ENCODE data around the gene U2SURP. TPM values are rescaled to one million over a fixed set of nuclear protein-coding genes. Genes with fewer than 3 reads are reported as not detected.
"Not testable (repeated sequence)": the region's sequence is repeated elsewhere in the genome, so short reads cannot be mapped to it uniquely, and the experiment has no call there.

Gene U2SURP
- total RNA-seq, 1 donor from 2014 or later: 105 TPM

GRCh38 chr3:142982038-142982773 lies 19.2 kb upstream of the U2SURP start:
- DNase-seq: no peak
- H3K4me3 Mint-ChIP-seq (ENCODE audit: unreplicated experiment): no peak overlapping the region
- H3K27ac Mint-ChIP-seq (ENCODE audit: unreplicated experiment): peak overlapping the region; percentile 7

DNA sequence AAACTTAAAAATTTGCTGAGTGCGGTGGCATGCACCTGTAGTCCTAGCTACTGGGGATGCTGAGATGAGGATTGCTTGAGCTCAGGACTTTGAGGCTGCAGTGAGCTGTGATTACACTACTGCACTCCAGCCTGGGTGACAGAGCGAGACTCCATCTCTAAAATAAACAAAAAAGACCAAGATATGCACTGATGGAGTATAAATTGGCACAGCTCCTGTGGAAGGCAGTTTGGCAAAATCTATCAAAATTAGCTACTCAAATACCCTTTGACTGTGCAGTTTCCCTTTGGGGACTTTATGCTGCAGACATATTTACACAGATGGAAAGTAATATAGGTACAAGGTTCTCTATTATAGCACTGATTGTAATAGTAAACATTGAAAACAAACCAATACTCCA lies 18.1 kb upstream of the U2SURP start:
- no peak overlapping the region for H3K27ac Mint-ChIP-seq (ENCODE audit: unreplicated experiment)
- H3K27me3 Mint-ChIP-seq (ENCODE audit: unreplicated experiment): peaks cover 3% of the 10 kb centered on the region
- H3K9me3 Mint-ChIP-seq (ENCODE audit: unreplicated experiment): peaks cover 3% of the 10 kb centered on the region
- peaks cover 19% of the 10 kb centered on the region for H3K4me1 Mint-ChIP-seq (ENCODE audit: low read depth, unreplicated experiment)
- H3K4me3 Mint-ChIP-seq (ENCODE audit: unreplicated experiment): no peak overlapping the region
- TF ChIP-seq CTCF (IDR thresholded peaks at IDR 0.05; ENCODE audit: partially characterized antibody, unreplicated experiment): no peak
- H3K36me3 Mint-ChIP-seq (ENCODE audit: unreplicated experiment): peaks cover 7% of the 10 kb centered on the region
- no peak for DNase-seq

More at GRCh38 chr3:142982038-142982773, 19.2 kb upstream of the U2SURP start:
- Mint-ChIP-seq H3K9me3 (ENCODE audit: unreplicated experiment) (peaks cover 3% of the 10 kb centered on the region), H3K27me3 (ENCODE audit: unreplicated experiment) (peaks cover 3% of the 10 kb centered on the region), H3K36me3 (ENCODE audit: unreplicated experiment) (peaks cover 7% of the 10 kb centered on the region), H3K4me1 (ENCODE audit: low read depth, unreplicated experiment) (peaks cover 15% of the 10 kb centered on the region)
- TF ChIP-seq CTCF (IDR thresholded peaks at IDR 0.05; ENCODE audit: partially characterized antibody, unreplicated experiment): peak; percentile 9

- H3K4me3 Mint-ChIP-seq (ENCODE audit: unreplicated experiment): no peak overlapping the region
- peaks cover 3% of the 10 kb centered on the region for H3K27me3 Mint-ChIP-seq (ENCODE audit: unreplicated experiment)
- H3K27ac Mint-ChIP-seq (ENCODE audit: unreplicated experiment): no peak overlapping the region
- no peak for TF ChIP-seq CTCF (IDR thresholded peaks at IDR 0.05; ENCODE audit: partially characterized antibody, unreplicated experiment)
- no peak for DNase-seq
- peaks cover 7% of the 10 kb centered on the region for H3K36me3 Mint-ChIP-seq (ENCODE audit: unreplicated experiment)
- H3K4me1 Mint-ChIP-seq (ENCODE audit: low read depth, unreplicated experiment): peaks cover 19% of the 10 kb centered on the region
- H3K9me3 Mint-ChIP-seq (ENCODE audit: unreplicated experiment): peaks cover 3% of the 10 kb centered on the region
Observed at GRCh38 chr3:142984255-142984654, 17.1 kb upstream of the U2SURP start.

GRCh38 chr3:142987080-142987700 lies 14.2 kb upstream of the U2SURP start:
- Mint-ChIP-seq H3K36me3 (ENCODE audit: unreplicated experiment) (peaks cover 3% of the 10 kb centered on the region), H3K4me3 (ENCODE audit: unreplicated experiment) (no peak overlapping the region), H3K27me3 (ENCODE audit: unreplicated experiment) (peaks cover 3% of the 10 kb centered on the region), H3K27ac (ENCODE audit: unreplicated experiment) (no peak overlapping the region), H3K9me3 (ENCODE audit: unreplicated experiment) (peaks cover 3% of the 10 kb centered on the region), H3K4me1 (ENCODE audit: low read depth, unreplicated experiment) (peaks cover 7% of the 10 kb centered on the region)
- peak; percentile 88 for TF ChIP-seq CTCF (IDR thresholded peaks at IDR 0.05; ENCODE audit: partially characterized antibody, unreplicated experiment)
- DNase-seq: no peak

GRCh38 chr3:142987707-142988106 lies 13.7 kb upstream of the U2SURP start:
- peaks cover under 1% of the 10 kb centered on the region for H3K27me3 Mint-ChIP-seq (ENCODE audit: unreplicated experiment)
- peaks cover 3% of the 10 kb centered on the region for H3K9me3 Mint-ChIP-seq (ENCODE audit: unreplicated experiment)
- H3K36me3 Mint-ChIP-seq (ENCODE audit: unreplicated experiment): peaks cover 2% of the 10 kb centered on the region
- peak overlapping the region; percentile 39 for H3K27ac Mint-ChIP-seq (ENCODE audit: unreplicated experiment)
- no peak overlapping the region for H3K4me3 Mint-ChIP-seq (ENCODE audit: unreplicated experiment)
- no peak for TF ChIP-seq CTCF (IDR thresholded peaks at IDR 0.05; ENCODE audit: partially characterized antibody, unreplicated experiment)
- no peak for DNase-seq
- peaks cover 5% of the 10 kb centered on the region for H3K4me1 Mint-ChIP-seq (ENCODE audit: low read depth, unreplicated experiment)

GRCh38 chr3:142988221-142988620 lies 13.1 kb upstream of the U2SURP start:
- not testable (repeated sequence) for H3K4me3 Mint-ChIP-seq (ENCODE audit: unreplicated experiment); H3K9me3 Mint-ChIP-seq (ENCODE audit: unreplicated experiment)

DNA sequence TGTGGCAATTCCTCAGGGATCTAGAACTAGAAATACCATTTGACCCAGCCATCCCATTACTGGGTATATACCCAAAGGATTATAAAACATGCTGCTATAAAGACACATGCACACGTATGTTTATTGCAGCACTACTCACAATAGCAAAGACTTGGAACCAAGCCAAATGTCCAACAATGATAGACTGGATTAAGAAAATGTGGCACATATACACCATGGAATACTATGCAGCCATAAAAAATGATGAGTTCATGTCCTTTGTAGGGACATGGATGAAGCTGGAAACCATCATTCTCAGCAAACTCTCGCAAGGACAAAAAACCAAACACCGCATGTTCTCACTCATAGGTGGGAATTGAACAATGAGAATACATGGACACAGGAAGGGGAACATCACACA lies 12.5 kb upstream of the U2SURP start:
- H3K4me1 Mint-ChIP-seq (ENCODE audit: low read depth, unreplicated experiment); H3K27ac Mint-ChIP-seq (ENCODE audit: unreplicated experiment); H3K9me3 Mint-ChIP-seq (ENCODE audit: unreplicated experiment); H3K4me3 Mint-ChIP-seq (ENCODE audit: unreplicated experiment); H3K27me3 Mint-ChIP-seq (ENCODE audit: unreplicated experiment); H3K36me3 Mint-ChIP-seq (ENCODE audit: unreplicated experiment); DNase-seq: not testable (repeated sequence)

More at GRCh38 chr3:142988221-142988620, 13.1 kb upstream of the U2SURP start:
- not testable (repeated sequence) for H3K27me3 Mint-ChIP-seq (ENCODE audit: unreplicated experiment); H3K4me1 Mint-ChIP-seq (ENCODE audit: low read depth, unreplicated experiment); H3K36me3 Mint-ChIP-seq (ENCODE audit: unreplicated experiment); H3K27ac Mint-ChIP-seq (ENCODE audit: unreplicated experiment); DNase-seq
